Activated gamma-delta T cell treated with Interleukin-2 at 50 U/mL for 16 hours (primary cell): ENCODE results near the gene DDX1.
"Not testable (repeated sequence)": the region's sequence is repeated elsewhere in the genome, so short reads cannot be mapped to it uniquely, and the experiment has no call there.

Experiments
- DNase-seq: peaks from one replicate; pipeline ENCODE4 v3.0.0-alpha.2; 2020

Gene DDX1

DNA sequence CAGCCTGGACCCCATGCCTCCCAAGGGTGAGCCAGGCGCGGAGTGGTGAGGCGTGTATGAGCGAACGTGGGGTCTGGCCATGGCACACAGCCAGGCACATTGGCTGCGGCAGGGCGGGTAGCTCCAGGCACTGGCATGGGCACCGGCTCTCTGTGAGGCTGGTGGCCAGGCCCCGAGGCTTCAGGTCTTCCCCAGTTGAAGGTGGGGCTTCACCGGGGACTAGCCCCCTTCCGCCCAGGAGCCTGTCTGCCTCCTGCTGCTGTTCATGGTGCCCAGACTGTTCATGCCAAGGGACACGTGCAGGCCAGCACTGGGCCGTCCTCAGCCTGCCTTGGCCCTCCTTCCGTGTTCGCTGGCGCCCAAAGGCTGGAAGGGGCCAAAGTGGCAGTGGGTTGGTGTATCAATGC lies 26.8 kb downstream of the DDX1 start:
- DNase-seq, result no peak

DNA sequence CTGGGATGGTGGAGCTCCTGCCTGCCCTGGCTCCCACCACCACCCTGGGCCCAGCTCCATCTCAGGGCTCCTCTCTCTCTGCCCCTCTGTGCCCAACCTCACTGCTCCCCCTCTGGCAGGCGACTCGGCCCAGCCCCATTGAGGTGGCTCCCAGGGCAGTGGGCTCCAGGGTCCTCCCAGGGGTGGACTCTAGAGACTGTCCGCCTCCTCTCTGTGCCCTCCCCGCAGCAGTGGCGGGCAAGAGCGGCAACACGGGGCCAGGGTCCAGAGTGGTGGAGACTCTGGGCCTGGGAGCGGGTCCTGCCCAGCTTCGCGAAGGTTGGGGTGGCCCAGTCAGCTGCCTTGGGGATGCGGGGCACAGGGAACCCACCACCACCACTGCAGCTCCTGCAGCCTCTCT lies 27.4 kb downstream of the DDX1 start:
- DNase-seq, result no peak

- no peak for DNase-seq
These were observed 27.8 kb downstream of the DDX1 start for GRCh38 chr2:15619510-15619909.

DNA sequence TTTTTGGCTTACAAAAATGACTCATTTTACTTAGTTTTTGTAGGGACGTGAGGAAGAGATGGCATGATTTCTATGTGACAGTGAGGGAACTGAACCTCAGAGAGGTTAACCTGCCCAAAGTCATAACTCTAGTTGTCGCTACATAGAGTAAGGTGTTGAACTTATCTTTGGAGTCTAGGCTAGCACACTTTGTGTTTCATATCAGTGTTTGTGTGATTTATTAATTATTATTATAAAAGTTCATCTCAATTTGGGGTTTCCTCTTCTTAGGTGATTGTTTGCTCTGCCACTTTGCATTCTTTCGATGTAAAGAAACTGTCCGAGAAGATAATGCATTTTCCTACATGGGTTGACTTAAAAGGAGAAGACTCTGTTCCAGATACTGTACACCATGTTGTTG lies 28.3 kb downstream of the DDX1 start:
- DNase-seq, result no peak

GRCh38 chr2:15620340-15620739 lies 28.7 kb downstream of the DDX1 start:
- DNase-seq, result no peak

DNA sequence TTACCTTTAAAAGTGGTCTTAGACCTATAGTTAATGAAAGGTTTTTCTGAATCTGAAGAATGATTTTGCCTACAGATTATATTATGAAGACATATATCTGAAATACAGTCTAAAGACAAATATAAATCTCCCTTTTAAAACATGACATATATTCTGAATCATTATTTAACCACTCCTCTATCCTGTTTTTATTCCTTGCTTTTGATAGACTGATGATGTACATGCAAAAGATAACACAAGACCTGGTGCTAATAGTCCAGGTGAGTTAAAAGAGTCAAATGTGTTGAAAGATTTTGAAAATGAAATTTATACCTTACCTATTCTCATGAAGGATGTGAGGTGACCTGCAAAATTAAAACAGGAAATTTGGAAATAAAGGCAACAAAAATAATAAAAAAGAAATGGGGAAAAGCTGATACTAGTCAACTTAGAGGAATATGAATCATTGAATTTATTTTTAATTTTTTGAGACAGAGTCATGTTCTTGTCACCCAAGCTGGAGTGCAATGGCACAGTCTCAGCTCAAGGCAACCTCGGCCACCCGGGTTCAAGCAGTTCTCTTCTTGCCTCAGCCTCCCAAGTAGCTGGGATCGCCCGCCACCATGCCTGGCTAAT lies 29.3 kb downstream of the DDX1 start:
- no peak for DNase-seq

DNA sequence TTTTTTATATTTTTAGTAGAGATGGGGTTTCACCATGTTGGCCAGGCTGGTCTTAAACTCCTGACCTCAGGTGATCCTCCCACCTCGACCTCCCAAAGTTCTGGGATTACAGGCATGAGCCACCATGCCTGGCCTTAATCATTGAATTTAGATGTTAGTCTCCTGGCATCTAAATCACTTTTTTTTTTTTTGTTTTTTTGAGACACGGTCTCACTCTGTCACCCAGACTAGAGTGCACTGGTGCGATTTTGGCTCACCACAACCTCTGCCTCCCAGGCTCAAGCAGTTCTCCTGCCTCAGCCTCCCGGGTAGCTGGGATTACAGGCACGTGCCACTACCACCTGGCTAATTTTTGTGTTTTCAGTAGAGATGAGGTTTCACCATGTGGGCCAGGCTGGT lies 29.8 kb downstream of the DDX1 start:
- not testable (repeated sequence) for DNase-seq

GRCh38 chr2:15622214-15622613 lies 30.5 kb downstream of the DDX1 start:
- DNase-seq, result no peak

DNA sequence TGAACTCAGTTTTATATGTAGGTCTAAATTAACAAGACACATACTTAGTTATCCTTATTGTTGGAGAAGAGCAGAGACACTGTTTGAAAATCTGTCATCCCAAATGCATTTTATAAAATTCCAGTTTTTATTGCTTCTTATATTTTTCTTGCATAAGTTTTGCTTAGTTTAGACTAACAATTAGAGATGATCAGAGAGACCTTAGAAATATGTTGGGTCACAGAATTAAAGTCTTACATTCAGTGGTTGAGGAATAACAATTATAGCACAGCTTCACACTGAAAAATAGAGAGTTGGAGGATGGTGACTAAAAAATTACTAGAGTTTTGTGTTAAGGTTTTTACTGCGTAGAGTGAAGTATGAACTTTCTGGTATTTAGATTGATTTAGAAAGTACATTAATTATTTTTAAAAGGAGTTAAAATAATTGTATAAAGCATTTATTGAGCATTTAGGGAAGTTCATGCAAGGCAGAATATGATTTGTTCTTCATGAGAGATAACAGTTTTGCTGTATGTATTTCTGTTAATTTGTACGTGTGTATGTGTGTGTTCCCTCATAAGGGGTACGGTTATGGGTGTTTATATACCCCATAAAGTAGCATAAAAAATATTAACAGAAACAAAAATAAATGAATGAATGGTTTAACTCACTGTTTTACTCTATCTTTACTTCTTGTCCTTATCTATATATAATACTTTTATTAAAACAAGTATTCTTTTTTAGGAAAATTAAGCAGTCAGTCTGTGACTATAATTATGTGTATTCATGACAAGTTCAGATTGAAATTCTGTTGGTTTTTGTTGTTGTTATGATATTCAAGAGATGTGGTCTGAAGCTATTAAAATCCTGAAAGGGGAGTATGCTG lies 31.2 kb downstream of the DDX1 start:
- DNase-seq, result no peak

- no peak for DNase-seq
These were observed 31.8 kb downstream of the DDX1 start for GRCh38 chr2:15623481-15623796.

DNA sequence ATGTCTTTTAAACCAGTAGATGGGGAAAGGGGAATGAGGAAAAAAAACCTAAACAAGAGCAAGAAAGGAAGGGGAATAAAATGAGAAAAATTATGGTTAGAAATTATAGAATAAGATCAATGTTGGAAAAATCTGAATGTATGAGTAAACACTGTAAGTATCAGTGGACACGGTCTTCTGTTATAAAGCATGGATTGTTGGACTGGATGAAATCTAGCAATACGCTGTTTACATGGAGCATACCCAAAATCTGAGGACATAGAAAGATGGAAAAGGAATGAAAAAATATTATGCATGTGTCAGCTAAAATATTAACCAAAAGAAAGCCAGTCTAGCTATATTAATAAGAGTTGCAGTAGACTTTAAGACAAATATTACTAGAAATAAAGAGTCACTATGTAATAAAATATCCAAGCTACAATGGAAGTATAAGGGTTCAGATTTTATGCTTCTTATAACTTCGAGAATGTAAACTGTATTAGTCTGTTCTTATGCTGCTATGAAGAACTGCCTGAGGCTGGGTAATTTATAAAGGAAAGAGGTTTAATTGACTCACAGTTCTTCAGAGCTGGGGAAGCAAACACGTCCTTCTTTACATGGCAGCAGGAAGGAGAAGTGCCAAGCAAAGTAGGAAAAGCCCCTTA lies 32.4 kb downstream of the DDX1 start:
- DNase-seq, result no peak

DNA sequence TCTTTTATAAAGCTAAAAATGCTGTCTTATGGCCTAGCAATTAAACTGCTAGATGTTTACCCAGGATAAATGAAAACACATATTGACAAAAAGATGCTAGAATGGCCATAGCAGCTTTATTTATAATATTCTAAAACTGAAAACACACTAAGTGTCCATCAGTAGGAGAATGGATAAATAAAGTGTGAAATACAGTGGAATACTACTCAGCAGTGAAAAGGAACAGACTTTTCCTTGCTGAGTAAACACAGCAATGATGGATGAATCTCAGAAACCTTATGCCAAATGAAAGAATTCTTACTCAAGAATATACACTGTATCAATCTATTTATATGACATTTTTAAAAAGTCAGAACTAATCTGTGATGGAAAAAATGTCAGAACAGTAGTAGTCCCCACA lies 33.2 kb downstream of the DDX1 start:
- DNase-seq, result no peak

DNA sequence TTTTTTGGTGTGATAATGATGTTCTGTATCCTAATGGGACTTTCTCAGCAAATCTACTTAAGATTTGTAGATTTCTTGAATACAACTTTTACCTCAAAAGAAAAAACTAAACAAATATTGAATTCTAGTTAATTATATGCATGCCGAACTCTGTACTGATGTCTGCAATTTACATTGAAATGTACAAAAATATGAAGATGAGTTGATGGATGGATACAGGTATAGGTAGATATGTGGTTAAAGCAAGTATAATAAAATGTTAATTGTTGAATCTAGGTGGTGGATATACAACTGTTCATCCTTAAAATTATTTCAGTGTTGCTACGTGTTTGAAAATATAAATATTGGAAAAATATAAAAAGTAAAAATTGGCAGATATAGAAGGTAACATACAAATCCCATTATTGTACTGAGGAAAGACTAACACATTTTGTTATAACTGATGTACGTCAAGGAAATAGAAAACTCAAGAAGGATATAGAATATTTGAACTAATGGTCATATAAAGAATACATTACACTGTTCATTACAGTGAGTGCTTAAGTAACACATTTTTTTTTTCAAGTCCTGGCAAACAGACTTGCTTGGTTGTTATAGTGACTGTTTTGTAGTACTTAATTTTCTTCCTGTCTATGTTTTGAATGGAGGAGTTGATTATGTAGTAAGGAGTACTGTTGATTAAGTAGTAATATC lies 33.8 kb downstream of the DDX1 start:
- DNase-seq, result no peak

- DNase-seq, result no peak
These were observed 34.5 kb downstream of the DDX1 start for GRCh38 chr2:15626126-15626525.

DNA sequence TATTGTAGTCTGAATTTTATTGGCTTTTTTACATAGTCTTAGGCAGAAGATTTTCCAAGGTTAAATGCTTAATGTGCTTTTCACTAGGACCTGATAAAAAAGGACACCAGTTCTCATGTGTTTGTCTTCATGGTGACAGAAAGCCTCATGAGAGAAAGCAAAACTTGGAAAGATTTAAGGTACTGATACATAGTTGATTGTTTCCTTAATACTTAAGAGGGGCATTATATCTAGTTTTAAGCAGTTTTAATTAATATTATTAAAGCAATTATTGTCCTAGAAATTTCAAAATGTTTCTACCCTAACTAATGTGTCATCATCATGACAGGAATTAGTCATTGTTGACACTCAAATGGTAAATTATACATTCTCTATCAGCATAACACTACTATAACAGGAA lies 35.3 kb downstream of the DDX1 start:
- DNase-seq, result no peak

DNA sequence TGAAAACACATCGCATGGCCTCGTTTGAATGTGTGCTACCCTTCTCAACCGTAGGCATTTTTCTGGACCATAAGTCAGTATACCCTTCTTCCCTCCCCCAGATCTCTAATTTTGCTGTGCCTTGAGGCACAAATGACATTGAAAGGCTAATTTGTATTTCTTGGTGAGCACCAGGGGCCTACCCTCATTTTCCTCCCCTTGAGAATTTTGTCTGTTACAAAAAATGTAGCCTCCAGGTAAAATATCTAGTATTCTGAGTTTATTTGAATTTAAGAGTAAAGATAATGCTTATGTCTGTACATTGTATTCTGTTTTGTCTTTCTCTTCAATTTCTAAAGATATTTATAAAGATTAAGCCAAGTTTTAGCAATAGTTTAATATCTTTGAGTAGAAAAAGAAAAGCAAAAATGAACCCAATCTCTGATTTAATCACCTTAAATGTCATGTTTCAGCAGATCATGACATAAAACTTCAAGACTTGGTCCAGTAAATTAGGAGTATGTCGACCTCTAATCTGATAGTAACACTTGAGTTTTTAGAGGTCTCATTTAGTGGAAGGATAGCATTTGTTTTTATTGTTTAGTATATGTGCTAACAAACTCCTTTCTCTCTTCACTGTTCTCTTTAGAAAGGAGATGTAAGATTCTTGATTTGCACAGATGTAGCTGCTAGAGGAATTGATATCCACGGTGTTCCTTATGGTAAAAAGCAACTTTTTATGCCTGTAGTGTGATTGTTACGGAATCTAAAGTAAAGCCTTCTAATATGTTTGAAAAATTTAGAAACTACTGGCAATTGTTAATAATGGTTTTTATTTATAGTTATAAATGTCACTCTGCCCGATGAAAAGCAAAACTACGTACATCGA lies 36.4 kb downstream of the DDX1 start:
- DNase-seq, result no peak

DNA sequence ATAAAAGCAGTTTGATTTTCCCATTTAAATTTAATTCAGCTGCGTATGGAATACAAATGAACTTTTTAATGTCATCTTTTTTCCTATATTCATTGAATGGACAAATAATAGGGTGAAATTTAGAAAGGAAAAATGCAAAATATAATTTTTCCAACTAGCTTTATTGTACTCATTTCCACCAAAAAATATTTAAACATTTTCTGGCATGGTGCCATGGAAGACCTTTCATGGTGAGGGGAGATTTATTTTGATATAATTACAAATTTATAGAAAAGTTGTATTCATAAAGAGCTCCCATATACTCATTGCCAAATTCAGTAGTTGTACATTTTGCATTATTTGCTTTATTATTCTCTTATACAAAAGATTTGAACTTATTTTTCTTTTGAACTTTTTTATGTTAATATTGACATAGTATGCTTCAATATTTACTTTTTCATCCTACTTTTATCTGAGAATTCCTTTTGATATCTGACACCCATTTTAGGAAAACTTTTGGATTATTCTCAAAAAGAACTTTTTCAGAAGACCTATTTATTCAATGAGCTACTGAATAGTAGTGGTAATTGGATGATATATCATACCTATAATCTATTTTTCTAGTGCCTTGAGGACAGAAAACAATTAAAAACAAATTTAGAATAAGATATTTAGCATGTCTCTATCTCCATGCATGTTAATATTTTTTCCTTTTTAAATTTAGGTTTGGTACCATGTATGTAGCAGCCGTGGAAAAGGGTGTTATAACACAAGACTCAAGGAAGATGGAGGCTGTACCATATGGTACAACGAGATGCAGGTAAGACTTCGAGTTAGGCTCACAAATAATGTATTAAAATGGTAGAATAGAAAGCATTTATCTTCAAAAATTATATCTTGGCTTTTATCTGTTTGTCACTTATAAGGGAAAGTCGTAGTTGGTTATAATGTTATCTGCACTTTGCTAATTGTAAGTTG lies 37.5 kb downstream of the DDX1 start:
- DNase-seq, result no peak

- DNase-seq, result no peak
These were observed 38.7 kb downstream of the DDX1 start for GRCh38 chr2:15630121-15630977.

- DNase-seq, result no peak
These were observed 39.5 kb downstream of the DDX1 start for GRCh38 chr2:15630978-15631719.

DNA sequence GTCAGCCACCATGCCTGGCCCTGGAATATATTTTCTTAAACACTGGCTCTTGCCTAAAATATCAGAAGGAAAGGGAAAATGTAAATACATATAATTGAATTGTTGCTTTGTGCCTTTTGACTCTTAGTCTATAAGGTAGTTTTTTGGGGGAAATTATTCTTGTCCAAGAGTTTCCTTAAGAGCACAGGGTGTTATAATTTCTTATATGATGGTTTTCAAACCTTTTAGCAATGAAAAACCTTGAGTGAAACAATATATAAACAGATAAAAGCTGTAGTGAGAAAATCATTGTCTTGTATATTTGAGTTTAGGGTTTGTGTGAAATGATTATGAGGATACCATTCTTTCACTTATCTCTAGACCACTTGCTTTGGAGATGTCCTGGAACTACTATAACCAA lies 40.2 kb downstream of the DDX1 start:
- no peak for DNase-seq
